ENCODE data around the gene THNSL1.

Gene THNSL1

DNA sequence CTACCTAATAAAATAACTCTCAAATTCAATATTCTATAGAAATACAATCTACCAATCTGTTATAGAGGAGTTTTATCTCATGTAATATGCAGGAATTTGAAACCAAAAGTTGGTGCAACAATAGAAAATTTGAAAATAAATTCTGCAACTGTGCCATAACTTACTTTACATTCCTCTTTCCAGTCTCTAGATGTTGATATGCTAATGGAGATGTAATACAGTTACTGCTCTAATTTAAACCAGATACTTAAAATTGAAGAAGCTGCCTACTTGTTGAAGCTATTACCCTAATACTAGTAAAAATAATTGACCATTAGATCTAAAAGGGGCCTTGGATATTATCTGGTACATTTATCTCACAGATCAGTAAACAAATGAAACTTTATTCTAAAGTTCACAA, 1.8 kb upstream of the THNSL1 start:
- ChIA-PET POLR2A (no interaction called here), CTCF (no interaction called here)
- H3K4me1 ChIP-seq (ENCODE audit: control insufficient read depth, insufficient read depth, low read length), result no peaks in the 10 kb centered on the region
- TF ChIP-seq ZNF76 (tag by site-specific recombination; IDR thresholded peaks at IDR 0.05; ENCODE audit: borderline replicate concordance, low read depth) (no peak), SP3 (tag by site-specific recombination; IDR thresholded peaks at IDR 0.05) (no peak), ZNF571 (tag by site-specific recombination; IDR thresholded peaks at IDR 0.05) (no peak), ZNF140 (tag by site-specific recombination; IDR thresholded peaks at IDR 0.05) (no peak), GLIS2 (tag by site-specific recombination; IDR thresholded peaks at IDR 0.05) (no peak), ZBTB48 (tag by site-specific recombination; IDR thresholded peaks at IDR 0.05) (no peak), SETDB1 (IDR thresholded peaks at IDR 0.05; ENCODE audit: insufficient read length, low read length) (no peak), ZNF398 (tag by site-specific recombination; IDR thresholded peaks at IDR 0.05) (no peak), BCL11B (tag by site-specific recombination; IDR thresholded peaks at IDR 0.05; ENCODE audit: low read depth) (no peak)
- TF ChIP-seq, protein P1, sequence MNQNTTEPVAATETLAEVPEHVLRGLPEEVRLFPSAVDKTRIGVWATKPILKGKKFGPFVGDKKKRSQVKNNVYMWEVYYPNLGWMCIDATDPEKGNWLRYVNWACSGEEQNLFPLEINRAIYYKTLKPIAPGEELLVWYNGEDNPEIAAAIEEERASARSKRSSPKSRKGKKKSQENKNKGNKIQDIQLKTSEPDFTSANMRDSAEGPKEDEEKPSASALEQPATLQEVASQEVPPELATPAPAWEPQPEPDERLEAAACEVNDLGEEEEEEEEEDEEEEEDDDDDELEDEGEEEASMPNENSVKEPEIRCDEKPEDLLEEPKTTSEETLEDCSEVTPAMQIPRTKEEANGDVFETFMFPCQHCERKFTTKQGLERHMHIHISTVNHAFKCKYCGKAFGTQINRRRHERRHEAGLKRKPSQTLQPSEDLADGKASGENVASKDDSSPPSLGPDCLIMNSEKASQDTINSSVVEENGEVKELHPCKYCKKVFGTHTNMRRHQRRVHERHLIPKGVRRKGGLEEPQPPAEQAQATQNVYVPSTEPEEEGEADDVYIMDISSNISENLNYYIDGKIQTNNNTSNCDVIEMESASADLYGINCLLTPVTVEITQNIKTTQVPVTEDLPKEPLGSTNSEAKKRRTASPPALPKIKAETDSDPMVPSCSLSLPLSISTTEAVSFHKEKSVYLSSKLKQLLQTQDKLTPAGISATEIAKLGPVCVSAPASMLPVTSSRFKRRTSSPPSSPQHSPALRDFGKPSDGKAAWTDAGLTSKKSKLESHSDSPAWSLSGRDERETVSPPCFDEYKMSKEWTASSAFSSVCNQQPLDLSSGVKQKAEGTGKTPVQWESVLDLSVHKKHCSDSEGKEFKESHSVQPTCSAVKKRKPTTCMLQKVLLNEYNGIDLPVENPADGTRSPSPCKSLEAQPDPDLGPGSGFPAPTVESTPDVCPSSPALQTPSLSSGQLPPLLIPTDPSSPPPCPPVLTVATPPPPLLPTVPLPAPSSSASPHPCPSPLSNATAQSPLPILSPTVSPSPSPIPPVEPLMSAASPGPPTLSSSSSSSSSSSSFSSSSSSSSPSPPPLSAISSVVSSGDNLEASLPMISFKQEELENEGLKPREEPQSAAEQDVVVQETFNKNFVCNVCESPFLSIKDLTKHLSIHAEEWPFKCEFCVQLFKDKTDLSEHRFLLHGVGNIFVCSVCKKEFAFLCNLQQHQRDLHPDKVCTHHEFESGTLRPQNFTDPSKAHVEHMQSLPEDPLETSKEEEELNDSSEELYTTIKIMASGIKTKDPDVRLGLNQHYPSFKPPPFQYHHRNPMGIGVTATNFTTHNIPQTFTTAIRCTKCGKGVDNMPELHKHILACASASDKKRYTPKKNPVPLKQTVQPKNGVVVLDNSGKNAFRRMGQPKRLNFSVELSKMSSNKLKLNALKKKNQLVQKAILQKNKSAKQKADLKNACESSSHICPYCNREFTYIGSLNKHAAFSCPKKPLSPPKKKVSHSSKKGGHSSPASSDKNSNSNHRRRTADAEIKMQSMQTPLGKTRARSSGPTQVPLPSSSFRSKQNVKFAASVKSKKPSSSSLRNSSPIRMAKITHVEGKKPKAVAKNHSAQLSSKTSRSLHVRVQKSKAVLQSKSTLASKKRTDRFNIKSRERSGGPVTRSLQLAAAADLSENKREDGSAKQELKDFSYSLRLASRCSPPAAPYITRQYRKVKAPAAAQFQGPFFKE (tag by site-specific recombination; IDR thresholded peaks at IDR 0.05; ENCODE audit: borderline replicate concordance), result no peak
- TF ChIP-seq, protein P2, sequence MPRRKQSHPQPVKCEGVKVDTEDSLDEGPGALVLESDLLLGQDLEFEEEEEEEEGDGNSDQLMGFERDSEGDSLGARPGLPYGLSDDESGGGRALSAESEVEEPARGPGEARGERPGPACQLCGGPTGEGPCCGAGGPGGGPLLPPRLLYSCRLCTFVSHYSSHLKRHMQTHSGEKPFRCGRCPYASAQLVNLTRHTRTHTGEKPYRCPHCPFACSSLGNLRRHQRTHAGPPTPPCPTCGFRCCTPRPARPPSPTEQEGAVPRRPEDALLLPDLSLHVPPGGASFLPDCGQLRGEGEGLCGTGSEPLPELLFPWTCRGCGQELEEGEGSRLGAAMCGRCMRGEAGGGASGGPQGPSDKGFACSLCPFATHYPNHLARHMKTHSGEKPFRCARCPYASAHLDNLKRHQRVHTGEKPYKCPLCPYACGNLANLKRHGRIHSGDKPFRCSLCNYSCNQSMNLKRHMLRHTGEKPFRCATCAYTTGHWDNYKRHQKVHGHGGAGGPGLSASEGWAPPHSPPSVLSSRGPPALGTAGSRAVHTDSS (tag by site-specific recombination; IDR thresholded peaks at IDR 0.05), result no peak
- H3K4me3 ChIP-seq (ENCODE audit: low read depth, low read length), result no peak overlapping the region
- H3K36me3 ChIP-seq (ENCODE audit: control insufficient read depth in 2 of 2, insufficient read depth in 1 of 2, low read length in 2 of 2), result no peaks in the 10 kb centered on the region
- no peak overlapping the region for H3K27ac ChIP-seq (ENCODE audit: extremely low read depth, low read depth, low read length)
- H3K9me3 ChIP-seq (ENCODE audit: control insufficient read depth, insufficient read depth, low read depth, low read length), result no peaks in the 10 kb centered on the region

DNA sequence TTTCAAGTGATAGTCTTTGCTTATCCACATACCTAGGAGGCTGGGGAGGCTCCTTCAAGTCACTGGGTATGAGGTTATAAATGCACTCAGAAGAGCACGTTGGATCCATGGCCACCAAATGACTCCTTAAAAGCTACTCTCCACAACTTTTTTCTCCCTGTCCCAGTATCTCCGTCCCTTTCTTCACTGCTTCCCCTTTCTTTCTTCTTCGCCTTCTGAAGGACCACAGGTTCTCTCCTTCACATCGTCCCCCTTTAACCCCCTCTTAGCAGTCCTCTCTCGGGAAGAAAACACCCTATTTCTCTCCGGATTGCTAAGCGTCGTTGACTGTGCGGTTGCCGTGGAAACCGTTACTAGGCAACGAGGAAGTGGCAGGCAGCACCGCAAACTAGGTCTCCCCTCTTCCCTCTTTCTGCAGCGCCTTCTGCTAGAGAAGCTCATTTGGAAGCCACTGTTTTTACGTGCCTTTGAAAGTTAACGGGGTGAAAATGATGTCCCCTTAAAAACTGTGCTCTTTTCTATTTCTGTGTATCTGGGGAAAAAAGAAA, 510 bp upstream of the THNSL1 start, which contains the start of gene ENKUR:
ENKUR (minus strand) TSS at position 331 of the 548 bp plus-strand sequence; CDS start at position 109, 222 bp downstream.
- no peaks in the 10 kb centered on the region for H3K36me3 ChIP-seq (ENCODE audit: control insufficient read depth in 2 of 2, insufficient read depth in 1 of 2, low read length in 2 of 2)
- H3K9me3 ChIP-seq (ENCODE audit: control insufficient read depth, insufficient read depth, low read depth, low read length), result no peaks in the 10 kb centered on the region
- CTCF ChIA-PET, result interaction anchor here (0.6 to 1.1 kb wide), 5 partner anchors 65 to 343 kb away, joined by 3 to 5 read pairs (median 3); no protein-coding TSS in a partner anchor
- no peaks in the 10 kb centered on the region for H3K4me1 ChIP-seq (ENCODE audit: control insufficient read depth, insufficient read depth, low read length)
- H3K27ac ChIP-seq (ENCODE audit: extremely low read depth, low read depth, low read length), result peak within 1 kb of the TSS; percentile 79
- POLR2A ChIA-PET, result interaction anchor here (0.5 kb wide), 1 partner anchor 764 kb away, joined by 4 read pairs; no protein-coding TSS in a partner anchor
- H3K4me3 ChIP-seq (ENCODE audit: low read depth, low read length), result peak within 1 kb of the TSS; percentile 58
- TF ChIP-seq ZNF366 (tag by site-specific recombination; conservative IDR thresholded peaks at IDR 0.05) (peak; percentile 87), ZNF335 (tag by site-specific recombination; conservative IDR thresholded peaks at IDR 0.05) (peak; percentile 85), ZNF660 (tag by site-specific recombination; IDR thresholded peaks at IDR 0.05) (0 out of 2 replicates have a peak, but pooled peaks have one; percentile 26), ZNF416 (tag by site-specific recombination; IDR thresholded peaks at IDR 0.05) (no peak), ZNF10 (tag by site-specific recombination; IDR thresholded peaks at IDR 0.05) (peak; percentile 20), ZNF2 (tag by site-specific recombination; IDR thresholded peaks at IDR 0.05) (peak; percentile 40; the same call in 1 of the 2 replicates)
- TF ChIP-seq, protein P3, sequence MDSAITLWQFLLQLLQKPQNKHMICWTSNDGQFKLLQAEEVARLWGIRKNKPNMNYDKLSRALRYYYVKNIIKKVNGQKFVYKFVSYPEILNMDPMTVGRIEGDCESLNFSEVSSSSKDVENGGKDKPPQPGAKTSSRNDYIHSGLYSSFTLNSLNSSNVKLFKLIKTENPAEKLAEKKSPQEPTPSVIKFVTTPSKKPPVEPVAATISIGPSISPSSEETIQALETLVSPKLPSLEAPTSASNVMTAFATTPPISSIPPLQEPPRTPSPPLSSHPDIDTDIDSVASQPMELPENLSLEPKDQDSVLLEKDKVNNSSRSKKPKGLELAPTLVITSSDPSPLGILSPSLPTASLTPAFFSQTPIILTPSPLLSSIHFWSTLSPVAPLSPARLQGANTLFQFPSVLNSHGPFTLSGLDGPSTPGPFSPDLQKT (IDR thresholded peaks at IDR 0.05; ENCODE audit: borderline replicate concordance, low read depth, low read length), result no peak
- TF ChIP-seq, protein P4, sequence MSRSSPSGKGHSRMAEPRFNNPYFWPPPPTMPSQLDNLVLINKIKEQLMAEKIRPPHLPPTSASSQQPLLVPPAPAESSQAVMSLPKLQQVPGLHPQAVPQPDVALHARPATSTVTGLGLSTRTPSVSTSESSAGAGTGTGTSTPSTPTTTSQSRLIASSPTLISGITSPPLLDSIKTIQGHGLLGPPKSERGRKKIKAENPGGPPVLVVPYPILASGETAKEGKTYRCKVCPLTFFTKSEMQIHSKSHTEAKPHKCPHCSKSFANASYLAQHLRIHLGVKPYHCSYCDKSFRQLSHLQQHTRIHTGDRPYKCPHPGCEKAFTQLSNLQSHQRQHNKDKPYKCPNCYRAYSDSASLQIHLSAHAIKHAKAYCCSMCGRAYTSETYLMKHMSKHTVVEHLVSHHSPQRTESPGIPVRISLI (tag by site-specific recombination; IDR thresholded peaks at IDR 0.05), result 0 out of 2 replicates have a peak, but pooled peaks have one; percentile 22
